B cell (primary cell): Measurements from ENCODE around the gene PPP1R7. TPM values are rescaled to one million over a fixed set of nuclear protein-coding genes. Genes with fewer than 3 reads are reported as not detected.

ENCODE experiments used
- ATAC-seq: fragments of 200-7000 bp; cut with Tn5 transposase; one replicate; pipeline ENCODE4 v1.10.0; 2021; ENCODE audit warnings: low read depth, mild to moderate bottlenecking, moderate number of reproducible peaks, moderate library complexity
- CTCF ChIA-PET: fragments of 350-600 bp; sonication (Branson Sonifier 250); formaldehyde crosslinking; loops from one replicate; lab custom pipeline; 2021; ENCODE audit warnings: antibody characterized with exemption, inconsistent platforms; lab: Charles Lee
- POLR2A ChIA-PET: fragments of 350-600 bp; sonication (Branson Sonifier 250); formaldehyde crosslinking; loops from one replicate; lab custom pipeline; 2021; ENCODE audit warnings: antibody characterized with exemption; lab: Charles Lee
- DNase-seq: peaks from one replicate; pipeline ENCODE4 v3.0.0; 2013
- H2AFZ ChIP-seq: 2 replicates; pipeline ENCODE4 v1.6.1; 2012; ENCODE audit warnings: mild to moderate bottlenecking, low read depth, low read length; ENCODE audit not compliant: insufficient read depth, poor library complexity, severe bottlenecking
- H3K27ac ChIP-seq, 2 donors: 1 replicate in 1 of 2; 2 replicates in 1 of 2; pipeline ENCODE4 v1.5.1; 2012 to 2013; ENCODE audit warnings: low read length in 2 of 2, mild to moderate bottlenecking in 2 of 2, moderate library complexity in 1 of 2
- H3K27me3 ChIP-seq, 4 experiments: fragments of 200-600 bp in 1 of 4; sonication (generic) in 1 of 4; replicated peaks in 1 of 4; 1 replicate in 2 of 4; 2 replicates in 2 of 4; pipeline versions ENCODE4 v1.6.1 to v1.7.0; 2013 to 2016; ENCODE audit warnings: low read length in 3 of 4, mild to moderate bottlenecking in 2 of 4, mixed read lengths in 1 of 4, moderate library complexity in 1 of 4; ENCODE audit not compliant: insufficient read depth in 4 of 4, control insufficient read depth in 3 of 4; ENCODE audit errors: control extremely low read depth in 1 of 4
- H3K36me3 ChIP-seq, 2 experiments: replicated peaks in 1 of 2; 1 replicate in 1 of 2; 2 replicates in 1 of 2; pipeline versions ENCODE4 v1.6.1 to v1.7.1; 2013; ENCODE audit warnings: low read length in 1 of 2; ENCODE audit not compliant: insufficient read depth in 2 of 2, control insufficient read depth in 1 of 2; ENCODE audit errors: control extremely low read depth in 1 of 2, extremely low read depth in 1 of 2
- H3K4me1 ChIP-seq, 2 donors: fragments of 200-600 bp in 1 of 2; sonication (generic) in 1 of 2; 1 replicate in 1 of 2; 2 replicates in 1 of 2; pipeline versions ENCODE4 v1.5.1 to v1.6.1; 2013 to 2017; ENCODE audit warnings: low read length in 2 of 2; ENCODE audit not compliant: control insufficient read depth in 2 of 2, insufficient read depth in 2 of 2
- H3K4me2 ChIP-seq: replicated peaks from 2 replicates; pipeline ENCODE3; 2012; ENCODE audit warnings: mild to moderate bottlenecking, low read depth, low read length; ENCODE audit not compliant: poor library complexity, severe bottlenecking
- H3K4me3 ChIP-seq, 5 experiments: fragments of 200-600 bp in 1 of 5; sonication (generic) in 1 of 5; 1 replicate in 3 of 5; 2 replicates in 2 of 5; pipeline versions ENCODE4 v1.5.1 to v1.7.0; 2011 to 2016; ENCODE audit warnings: low read length in 4 of 5, mild to moderate bottlenecking in 4 of 5, low read depth in 2 of 5, control low read depth in 1 of 5, moderate library complexity in 1 of 5; ENCODE audit not compliant: insufficient read depth in 1 of 5; ENCODE audit errors: control extremely low read depth in 1 of 5, extremely low read depth in 1 of 5
- H3K79me2 ChIP-seq: fragments of 200-600 bp; sonication (generic); one replicate; pipeline ENCODE4 v1.6.0; 2016; ENCODE audit warnings: low read length; ENCODE audit not compliant: control insufficient read depth, insufficient read depth
- H3K9ac ChIP-seq: fragments of 200-600 bp; sonication (generic); 2 replicates; pipeline ENCODE4 v1.6.1; 2017; ENCODE audit warnings: mild to moderate bottlenecking, low read length, moderate library complexity
- H3K9me3 ChIP-seq, 3 donors: one replicate each; pipeline versions ENCODE4 v1.6.1 to v1.7.1; 2013; ENCODE audit warnings: low read length in 2 of 3; ENCODE audit not compliant: control insufficient read depth in 2 of 3, insufficient read depth in 1 of 3; ENCODE audit errors: control extremely low read depth in 1 of 3
- H4K20me1 ChIP-seq: 2 replicates; pipeline ENCODE4 v1.6.0; 2012; ENCODE audit warnings: mild to moderate bottlenecking, low read length; ENCODE audit not compliant: insufficient read depth, control insufficient read depth, poor library complexity, severe bottlenecking
- H3K27ac Mint-ChIP-seq: one replicate; pipeline ENCODE4 v1.8.0; 2021; ENCODE audit warnings: mixed read lengths
- H3K27me3 Mint-ChIP-seq: one replicate; pipeline ENCODE4 v1.8.0; 2021; ENCODE audit warnings: mixed read lengths
- H3K4me1 Mint-ChIP-seq: one replicate; pipeline ENCODE4 v1.8.0; 2021; ENCODE audit warnings: mixed read lengths
- H3K4me3 Mint-ChIP-seq: one replicate; pipeline ENCODE4 v1.8.0; 2021; ENCODE audit warnings: mixed read lengths
- H3K9me3 Mint-ChIP-seq: one replicate; pipeline ENCODE4 v1.8.0; 2022; ENCODE audit warnings: mixed read lengths; ENCODE audit not compliant: insufficient read depth
- EZH2 ChIP-seq: IDR thresholded peaks from 2 replicates; pipeline ENCODE4 v1.6.1; 2012; ENCODE audit warnings: borderline replicate concordance, low read depth, mild to moderate bottlenecking, moderate library complexity, low read length; ENCODE audit not compliant: insufficient read depth, poor library complexity, severe bottlenecking
- WGBS: methylation state at CpG from one replicate; pipeline ENCODE4 v1.1.5; 2013; ENCODE audit warnings: missing lambda C conversion rate; ENCODE audit not compliant: insufficient coverage; 5-methylcytosine and 5-hydroxymethylcytosine counted together
- intact Hi-C: fragments of 100-400 bp; cut with micrococcal nuclease; formaldehyde crosslinking; loops from one replicate; pipeline ENCODE4 v1.10.0; 2022
- polyA plus RNA-seq: library from polyadenylated mRNA; depleted of rRNA; stranded (reverse); fragments of >200 nt; gene quantifications from 2 replicates; pipeline ENCODE4 v1.2.3, GENCODE V29; 2012
- total RNA-seq, 2 donors: library from RNA; stranded (reverse); fragments of 120-200 nt in 1 of 2; gene quantifications; 1 replicate in 1 of 2; 2 replicates in 1 of 2; pipeline versions ENCODE4 v1.2.3 to v1.2.4, GENCODE V29; 2013 to 2022
- TF ChIP-seq, protein P1 (sequence below): fragments of 200-600 bp; IDR thresholded peaks from one replicate; pipeline ENCODE4 v1.8.0; 2022; ENCODE audit warnings: antibody characterized with exemption, mild to moderate bottlenecking

The PPP1R7 gene
- total and polyA plus RNA-seq, 2 donors (not counting 1 experiment from before 2014, with no cell fraction given): 37.7 to 50.9 TPM

DNA sequence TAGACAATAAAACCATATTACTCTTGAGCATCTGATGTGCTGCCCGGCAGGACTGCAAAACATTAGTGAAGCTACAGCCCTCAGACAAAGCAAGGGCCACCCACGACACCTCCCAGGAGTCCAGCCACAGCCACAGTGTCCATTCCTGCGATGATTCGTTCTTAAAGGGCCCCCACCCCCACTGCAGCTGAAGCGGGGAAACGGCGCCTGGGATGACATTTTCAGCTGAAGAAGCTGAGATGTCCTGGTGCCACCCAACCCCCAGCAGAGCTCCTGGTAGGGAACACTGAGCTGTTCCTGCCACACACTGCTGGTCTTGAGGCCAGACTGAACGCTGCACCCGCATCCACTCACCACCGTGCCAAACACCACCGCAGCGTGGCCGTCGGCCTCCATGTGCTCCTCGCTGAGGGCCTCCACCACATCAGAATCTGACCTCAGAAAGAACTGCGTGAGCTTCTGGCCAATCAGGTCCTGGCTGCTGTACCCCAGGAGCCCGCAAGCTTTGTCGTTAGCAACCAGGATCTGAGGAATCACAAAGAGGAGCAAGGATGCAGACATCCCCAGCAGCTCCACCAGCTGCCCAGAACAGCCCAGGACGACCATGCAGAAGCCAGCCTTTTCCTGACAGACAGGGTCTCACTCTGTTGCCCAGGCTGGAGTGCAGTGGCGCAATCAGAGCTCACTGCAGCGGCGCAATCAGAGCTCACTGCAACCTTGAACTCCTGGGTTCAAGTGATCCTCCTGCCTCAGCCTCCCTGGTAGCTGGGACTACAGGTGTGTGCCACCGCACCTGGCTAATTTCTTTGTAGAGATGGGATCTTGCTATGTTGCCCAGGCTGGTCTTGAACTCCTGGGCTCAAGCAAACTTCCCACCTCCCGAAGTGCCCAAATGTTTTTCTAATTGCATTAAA lies 10.5 kb upstream of the PPP1R7 start:
- CTCF ChIA-PET: no interaction called here
- DNase-seq: no peak
- Mint-ChIP-seq H3K4me3 (no peak overlapping the region), H3K9me3 (no peaks in the 10 kb centered on the region), H3K4me1 (no peaks in the 10 kb centered on the region), H3K27ac (no peak overlapping the region), H3K27me3 (no peaks in the 10 kb centered on the region)
- no peak overlapping the region for H3K9ac ChIP-seq
- POLR2A ChIA-PET: interaction anchor here (1.7 kb wide), 1 partner anchor 9 kb away, joined by 4 read pairs; no protein-coding TSS in a partner anchor
- no peak overlapping the region for H2AFZ ChIP-seq
- no peak for ATAC-seq
- intact Hi-C loops: no loop called here
- peaks cover 0 to 35% of the 10 kb centered on the region in 2 experiments for H3K36me3 ChIP-seq
- H3K4me3 ChIP-seq: no peak overlapping the region
- H3K27me3 ChIP-seq: no peaks in the 10 kb centered on the region
- 96% methylated on average over 22 of the region's 24 CpGs for WGBS
- H3K4me1 ChIP-seq: no peaks in the 10 kb centered on the region
- no peak overlapping the region for H3K27ac ChIP-seq
- H3K79me2 ChIP-seq: peaks cover 35% of the 10 kb centered on the region
- no peak overlapping the region for H3K4me2 ChIP-seq
- no peaks in the 10 kb centered on the region for H3K9me3 ChIP-seq
- TF ChIP-seq EZH2: no peak
- TF ChIP-seq, protein P1, sequence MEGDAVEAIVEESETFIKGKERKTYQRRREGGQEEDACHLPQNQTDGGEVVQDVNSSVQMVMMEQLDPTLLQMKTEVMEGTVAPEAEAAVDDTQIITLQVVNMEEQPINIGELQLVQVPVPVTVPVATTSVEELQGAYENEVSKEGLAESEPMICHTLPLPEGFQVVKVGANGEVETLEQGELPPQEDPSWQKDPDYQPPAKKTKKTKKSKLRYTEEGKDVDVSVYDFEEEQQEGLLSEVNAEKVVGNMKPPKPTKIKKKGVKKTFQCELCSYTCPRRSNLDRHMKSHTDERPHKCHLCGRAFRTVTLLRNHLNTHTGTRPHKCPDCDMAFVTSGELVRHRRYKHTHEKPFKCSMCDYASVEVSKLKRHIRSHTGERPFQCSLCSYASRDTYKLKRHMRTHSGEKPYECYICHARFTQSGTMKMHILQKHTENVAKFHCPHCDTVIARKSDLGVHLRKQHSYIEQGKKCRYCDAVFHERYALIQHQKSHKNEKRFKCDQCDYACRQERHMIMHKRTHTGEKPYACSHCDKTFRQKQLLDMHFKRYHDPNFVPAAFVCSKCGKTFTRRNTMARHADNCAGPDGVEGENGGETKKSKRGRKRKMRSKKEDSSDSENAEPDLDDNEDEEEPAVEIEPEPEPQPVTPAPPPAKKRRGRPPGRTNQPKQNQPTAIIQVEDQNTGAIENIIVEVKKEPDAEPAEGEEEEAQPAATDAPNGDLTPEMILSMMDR: no peak
- no peaks in the 10 kb centered on the region for H4K20me1 ChIP-seq

DNA sequence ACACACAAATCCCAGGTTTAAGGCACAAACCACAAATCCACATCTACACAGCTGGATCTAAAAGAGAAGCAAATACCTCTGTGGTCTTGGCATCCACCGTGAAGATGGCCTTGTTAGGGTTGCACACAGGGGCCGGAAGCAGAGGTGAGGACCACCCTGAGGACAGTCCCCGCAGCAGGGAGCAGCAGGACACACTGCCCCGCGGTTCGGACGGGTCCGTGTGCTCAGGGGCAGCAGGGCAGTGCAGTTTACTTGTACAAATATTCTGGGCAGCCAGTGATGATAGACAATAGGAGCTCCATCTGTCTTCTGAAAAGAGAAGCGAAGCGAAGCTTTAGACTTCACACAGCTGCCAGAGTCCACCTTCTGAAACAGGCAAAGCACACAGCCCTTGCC lies 9.8 kb upstream of the PPP1R7 start:
- Histone ChIP-seq H3K9me3 (no peaks in the 10 kb centered on the region), H2AFZ (no peak overlapping the region), H3K4me3 (no peak overlapping the region), H3K36me3 (peaks cover 0 to 35% of the 10 kb centered on the region in 2 experiments), H3K79me2 (peaks cover 35% of the 10 kb centered on the region), H4K20me1 (no peaks in the 10 kb centered on the region), H3K27me3 (no peaks in the 10 kb centered on the region), H3K4me1 (no peaks in the 10 kb centered on the region), H3K9ac (no peak overlapping the region), H3K27ac (no peak overlapping the region), H3K4me2 (no peak overlapping the region)
- intact Hi-C loops: no loop called here
- no peaks in the 10 kb centered on the region for H3K4me1 Mint-ChIP-seq
- no peak overlapping the region for H3K4me3 Mint-ChIP-seq
- WGBS: 98% methylated on average over 10 of the region's 10 CpGs
- DNase-seq (no peak), ATAC-seq (no peak)
- ChIA-PET CTCF (no interaction called here), POLR2A (interaction anchor here (1.7 kb wide), 1 partner anchor 10 kb away, joined by 4 read pairs; no protein-coding TSS in a partner anchor)
- H3K9me3 Mint-ChIP-seq: no peaks in the 10 kb centered on the region
- no peak for TF ChIP-seq EZH2
- TF ChIP-seq, protein P1: no peak
- no peaks in the 10 kb centered on the region for H3K27me3 Mint-ChIP-seq
- no peak overlapping the region for H3K27ac Mint-ChIP-seq
